NCI-H2196 treated with DMSO at 0.1 percent for 48 hours (cell line): Measurements from ENCODE around the gene USP36.
"Not testable (repeated sequence)": the region's sequence is repeated elsewhere in the genome, so short reads cannot be mapped to it uniquely, and the experiment has no call there.

Experiments used
- DNase-seq: peaks from one replicate; lab custom pipeline; 2025; ENCODE audit not compliant: unreplicated experiment; lab: John Stamatoyannopoulos, UW

USP36 gene

GRCh38 chr17:78873519-78874340, 33.1 kb upstream of the USP36 start:
- DNase-seq: peak; percentile 97

- peak; percentile 35 for DNase-seq
Observed at GRCh38 chr17:78872486-78872885, 31.9 kb upstream of the USP36 start.

DNA sequence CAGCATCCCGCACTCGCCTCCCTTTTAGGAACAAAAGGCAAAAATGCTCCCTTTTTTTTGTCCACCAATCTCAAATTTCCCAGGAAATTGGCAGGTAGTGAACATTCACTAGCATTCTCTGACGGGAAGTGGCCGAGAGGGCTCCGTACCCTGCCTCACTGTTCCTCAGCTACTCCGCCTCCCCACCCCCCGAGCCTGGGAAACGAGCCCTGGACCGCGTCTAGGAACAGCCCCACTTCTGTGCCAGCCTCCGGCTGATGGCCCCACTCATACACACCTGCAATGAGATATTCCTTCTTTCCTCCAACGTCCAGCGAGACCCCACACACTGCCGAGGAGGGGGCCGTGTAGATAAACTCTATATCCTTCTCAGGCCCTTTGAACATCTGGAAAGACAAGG, 30.0 kb upstream of the USP36 start:
- no peak for DNase-seq

DNA sequence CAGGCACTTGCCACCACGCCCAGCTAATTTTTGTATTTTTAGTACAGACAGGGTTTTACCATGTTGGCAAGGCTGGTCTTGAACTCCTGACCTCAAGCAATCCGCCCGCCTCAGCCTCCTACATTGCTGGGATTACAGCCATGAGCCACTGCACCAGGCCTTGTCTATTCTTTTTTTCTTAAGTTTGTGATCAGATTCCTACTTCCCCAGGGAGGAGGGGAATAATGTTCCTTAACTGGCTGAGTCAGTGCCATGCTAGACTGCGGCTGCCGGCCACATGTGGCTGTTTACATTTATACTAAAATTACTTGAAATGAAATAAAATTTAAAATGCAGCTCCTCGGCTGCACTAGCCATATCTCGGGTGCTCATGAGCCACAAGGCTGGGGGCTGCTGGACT, 27.8 kb upstream of the USP36 start:
- DNase-seq: no peak

GRCh38 chr17:78867046-78867445, 26.4 kb upstream of the USP36 start:
- DNase-seq: not testable (repeated sequence)

DNA sequence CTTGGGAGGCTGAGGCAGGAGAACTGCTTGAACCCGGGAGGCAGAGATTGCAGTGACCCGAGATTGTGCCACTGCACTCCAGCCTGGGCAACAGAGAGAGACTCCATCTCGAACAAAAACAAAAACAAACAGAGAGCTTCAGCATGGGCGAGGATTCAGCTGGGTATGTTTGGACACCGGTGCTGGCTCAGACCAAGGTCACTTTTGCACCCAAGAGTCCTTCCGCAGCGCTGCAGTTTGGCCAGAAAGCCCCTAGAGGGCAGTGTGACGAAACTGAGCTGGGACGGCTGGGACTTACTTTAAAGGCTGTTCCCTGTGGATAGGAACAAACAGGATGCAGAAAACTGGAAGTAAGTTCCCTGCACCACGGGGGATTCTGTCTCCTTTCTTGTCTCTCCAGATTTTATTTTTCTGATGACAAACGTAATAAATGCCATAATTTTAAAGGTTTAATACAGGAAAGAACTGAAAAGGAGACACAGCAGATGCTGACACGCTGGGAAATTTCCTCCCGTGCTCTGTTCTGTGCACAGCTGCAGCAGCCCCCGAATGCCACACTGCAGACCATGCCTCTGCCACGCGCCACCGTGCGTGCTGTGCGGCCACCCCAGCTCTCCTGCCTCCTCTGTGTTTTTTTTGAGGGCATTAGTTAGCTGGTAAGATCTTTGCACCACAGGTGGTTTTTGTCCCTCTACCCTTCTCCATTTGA, 25.2 kb upstream of the USP36 start:
- peak; percentile 87 for DNase-seq

- DNase-seq: no peak
Observed at GRCh38 chr17:78864117-78864516, 23.5 kb upstream of the USP36 start.

DNA sequence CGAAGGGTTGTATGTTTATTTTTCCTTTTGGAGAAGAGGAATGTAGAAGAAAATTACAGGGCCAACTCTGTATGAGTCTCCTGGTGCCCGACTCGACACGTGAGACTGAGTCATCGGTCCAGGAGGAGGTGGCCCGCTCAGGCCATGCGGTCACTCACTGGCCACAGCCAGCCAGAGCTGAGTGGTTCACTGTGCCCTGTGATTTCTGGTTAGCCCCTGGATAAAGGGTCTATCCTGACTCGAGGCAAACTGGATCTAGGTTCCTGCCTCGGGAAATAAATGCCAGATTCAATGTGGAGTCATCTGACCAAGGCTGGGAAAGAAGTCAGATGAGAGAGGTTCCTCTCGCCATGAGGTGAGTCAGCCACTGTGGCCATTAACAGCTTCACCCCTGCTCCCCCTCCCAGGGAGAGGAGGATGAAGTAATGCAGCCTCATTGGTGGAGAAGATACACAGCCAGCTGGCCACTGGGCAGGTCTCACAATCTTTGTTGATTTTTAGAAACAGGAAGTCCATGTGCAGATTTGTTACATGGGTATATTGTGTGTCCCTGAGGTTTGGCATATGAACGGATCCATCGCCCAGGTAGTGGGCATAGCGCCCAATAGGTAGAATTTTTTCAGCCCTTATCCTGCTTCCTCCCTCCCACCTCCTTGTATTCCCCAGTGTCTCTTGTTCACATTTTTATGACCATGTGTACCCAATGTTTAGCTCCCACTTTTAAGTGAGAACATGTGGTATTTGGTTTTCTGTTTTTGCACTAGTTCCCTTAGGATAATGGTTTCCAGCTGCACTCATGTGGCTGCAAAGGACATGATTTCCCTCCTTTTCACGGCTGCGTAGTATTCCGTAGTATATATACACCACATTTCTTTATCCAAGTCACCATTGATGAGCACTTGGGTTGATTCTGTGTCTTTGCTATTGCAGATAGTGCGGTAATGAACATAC, 21.7 kb upstream of the USP36 start:
- peak; percentile 90 for DNase-seq

GRCh38 chr17:78861229-78861628, 20.6 kb upstream of the USP36 start:
- no peak for DNase-seq

- DNase-seq: no peak
Observed at GRCh38 chr17:78859051-78859450, 18.4 kb upstream of the USP36 start.

DNA sequence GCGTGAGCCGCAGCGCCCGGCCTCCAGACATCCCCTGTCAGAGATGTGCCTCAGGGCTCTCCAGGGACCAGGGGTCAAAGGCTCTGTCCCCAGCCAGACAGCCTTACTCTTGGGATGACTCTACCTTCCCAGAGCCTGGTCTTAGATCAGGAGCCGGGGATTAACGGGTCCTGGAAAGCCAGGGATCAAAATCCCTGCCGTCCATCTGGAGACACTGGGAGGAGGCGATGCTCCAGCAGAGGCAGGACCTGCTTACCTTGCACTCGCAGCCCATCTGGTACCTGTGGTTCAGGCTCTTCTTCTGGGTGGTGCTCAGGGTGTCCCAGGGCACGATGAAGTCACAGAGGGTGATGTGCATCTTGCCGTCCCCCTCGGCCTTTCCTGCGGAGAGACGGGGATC, 16.7 kb upstream of the USP36 start:
- DNase-seq: no peak

DNA sequence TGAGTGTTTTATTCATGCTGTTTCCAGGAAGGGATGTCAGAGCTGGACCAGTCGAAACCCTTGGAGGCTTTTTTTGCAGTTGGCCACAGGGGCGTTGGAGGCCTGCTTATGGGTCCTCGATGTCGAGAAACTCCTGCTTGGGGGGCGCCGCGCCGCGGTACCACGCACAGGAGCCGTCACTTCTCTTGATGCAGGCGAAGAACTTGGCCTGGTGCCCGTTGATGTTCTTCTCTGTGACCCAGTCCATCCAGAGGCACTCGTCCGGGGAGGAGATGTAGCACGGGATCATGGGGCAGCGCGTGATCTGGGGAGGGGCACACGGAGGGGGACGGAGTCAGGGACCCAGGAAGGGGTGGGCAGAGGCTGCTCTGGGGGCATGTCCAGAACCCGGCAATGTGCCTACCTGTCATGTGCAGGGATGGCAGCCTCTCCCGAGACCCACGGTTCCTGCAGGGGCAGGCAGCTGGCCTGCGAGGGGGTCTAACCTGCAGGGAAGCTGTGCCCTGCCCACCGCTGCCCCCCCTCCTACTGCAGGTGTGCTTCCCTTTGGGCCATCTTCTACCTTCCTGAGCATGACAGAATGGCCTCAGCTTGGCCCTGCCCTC, 15.0 kb upstream of the USP36 start:
- no peak for DNase-seq

- DNase-seq: no peak
Observed at GRCh38 chr17:78854508-78854907, 13.9 kb upstream of the USP36 start.

DNA sequence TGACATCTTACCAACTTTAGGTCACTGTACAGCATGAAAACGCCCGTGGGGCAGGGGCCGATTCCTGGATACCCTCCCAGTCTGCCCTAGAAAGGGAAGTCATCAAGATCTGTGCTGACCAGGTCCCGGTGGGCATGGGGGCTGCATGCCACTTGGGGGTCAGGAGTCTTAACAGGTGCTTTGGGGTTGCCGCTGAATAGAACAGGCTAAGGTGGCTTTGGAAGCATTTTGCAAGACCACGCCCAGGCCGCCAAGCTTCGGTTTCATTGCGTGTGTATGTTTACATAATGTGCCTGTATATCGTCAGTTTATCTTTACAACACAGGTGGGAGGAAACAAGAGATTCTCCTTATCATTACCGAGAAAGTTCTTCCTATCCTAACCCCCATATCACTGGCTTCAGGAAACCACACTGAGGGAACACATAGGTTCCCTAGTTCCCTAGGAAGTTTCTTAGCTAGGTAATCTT, 13.3 kb upstream of the USP36 start:
- DNase-seq: no peak

GRCh38 chr17:78852709-78853121, 12.1 kb upstream of the USP36 start:
- DNase-seq: no peak

- DNase-seq: no peak
Observed at GRCh38 chr17:78849026-78849425, 8.4 kb upstream of the USP36 start.

- no peak for DNase-seq
Observed at GRCh38 chr17:78847052-78847451, 6.4 kb upstream of the USP36 start.

DNA sequence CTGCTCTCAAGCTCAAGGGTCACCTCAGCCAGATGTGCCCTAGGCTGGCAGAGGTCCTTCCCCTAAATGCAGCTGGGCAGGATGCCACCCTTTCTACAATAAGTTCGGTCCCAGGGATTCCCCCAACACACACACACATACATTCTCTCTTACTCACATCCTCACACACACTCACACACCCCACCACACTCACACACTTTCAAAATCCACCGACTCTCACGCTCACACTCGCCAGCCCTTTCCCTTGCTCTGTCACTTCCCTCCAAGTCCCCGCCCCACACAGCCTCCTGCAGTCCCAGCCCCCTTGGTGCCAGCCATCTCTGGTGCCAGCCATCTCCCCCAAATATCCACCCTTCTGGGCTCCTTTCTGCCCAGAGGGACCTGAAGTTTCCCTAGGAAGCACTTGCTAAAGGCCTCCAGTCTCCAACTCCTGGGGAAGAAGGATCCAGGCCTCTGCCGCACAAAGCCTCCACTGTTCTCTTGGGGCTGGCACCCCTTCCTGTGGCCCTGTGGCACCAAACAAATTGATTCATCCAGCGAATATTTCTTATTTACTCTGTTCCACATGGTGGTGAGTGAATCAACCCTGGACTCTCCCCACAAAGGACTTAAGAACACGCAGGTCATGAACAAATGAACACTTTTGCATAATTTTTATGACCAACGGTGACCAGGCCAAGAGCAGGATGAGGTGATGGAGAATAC, 3.8 kb upstream of the USP36 start:
- no peak for DNase-seq

GRCh38 chr17:78842881-78843565, 2.4 kb upstream of the USP36 start:
- peak; percentile 75 for DNase-seq

DNA sequence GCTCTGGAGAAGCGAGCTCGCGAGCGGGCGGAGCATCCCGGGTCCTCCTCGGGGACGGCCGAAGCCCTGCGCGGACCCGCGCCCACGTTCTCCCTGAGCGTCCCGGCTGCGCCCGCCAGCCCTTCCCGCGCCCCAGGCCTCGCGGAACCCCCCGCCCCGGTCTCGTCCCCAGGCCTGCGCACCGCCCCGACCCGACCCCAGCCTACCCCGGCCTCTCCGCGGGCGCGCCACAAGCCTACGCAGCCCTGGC, 159 bp downstream of the USP36 start:
- DNase-seq: no peak
